Body of pancreas (tissue), 4 donors: ENCODE measurements around the gene EOLA1. TPM values are rescaled to one million over a fixed set of nuclear protein-coding genes. Genes with fewer than 3 reads are reported as not detected.
"Not testable (repeated sequence)": the region's sequence is repeated elsewhere in the genome, so short reads cannot be mapped to it uniquely, and the experiment has no call there.

Source experiments
- ATAC-seq: fragments of 150-250 bp; one replicate; pipeline ENCODE4 v1.9.1; 2016
- DNase-seq, 4 donors: peaks; one replicate each; pipeline ENCODE4 v3.0.0-alpha.2; 2019
- H3K27ac ChIP-seq, 4 donors: fragments of 200-600 bp; sonication (generic); 1 replicate in 3 of 4; 2 replicates in 1 of 4; pipeline versions ENCODE4 v1.5.1 to v1.6.1; 2016 to 2019; ENCODE audit warnings: mild to moderate bottlenecking in 1 of 4, mixed read lengths in 1 of 4, moderate library complexity in 1 of 4
- H3K27me3 ChIP-seq, 2 donors: fragments of 200-600 bp; sonication (generic); one replicate each; pipeline ENCODE4 v1.6.0; 2016; ENCODE audit warnings: mild to moderate bottlenecking in 1 of 2
- H3K36me3 ChIP-seq, 2 donors: fragments of 200-600 bp; sonication (generic); replicated peaks in 1 of 2; 2 replicates each; pipeline ENCODE4 v1.5.1; 2016; ENCODE audit warnings: low read depth in 2 of 2; ENCODE audit not compliant: insufficient read depth in 1 of 2
- H3K4me1 ChIP-seq: fragments of 200-600 bp; sonication (generic); one replicate; pipeline ENCODE4 v1.6.0; 2016
- H3K4me3 ChIP-seq, 2 donors: fragments of 200-600 bp; sonication (generic); 1 replicate in 1 of 2; 2 replicates in 1 of 2; pipeline ENCODE4 v1.5.1; 2016 to 2019
- H3K9me3 ChIP-seq, 3 donors: fragments of 200-600 bp; sonication (generic); 1 replicate in 2 of 3; 2 replicates in 1 of 3; pipeline ENCODE4 v1.5.1; 2016
- CTCF ChIP-seq, 7 experiments: fragments of 450-650 bp in 4 of 7; fragments of 200-600 bp in 3 of 7; sonication (generic) in 3 of 7; IDR thresholded peaks; one replicate each; pipeline ENCODE4 v1.5.1; 2016 to 2019; ENCODE audit warnings: antibody characterized with exemption in 7 of 7
- POLR2A ChIP-seq, 3 donors: fragments of 450-650 bp; IDR thresholded peaks; one replicate each; pipeline ENCODE4 v1.6.1; 2016; ENCODE audit warnings: antibody characterized with exemption in 3 of 3, mild to moderate bottlenecking in 2 of 3
- WGBS, 2 donors: methylation state at CpG; one replicate each; pipeline ENCODE4 v1.1.5; 2017; 5-methylcytosine and 5-hydroxymethylcytosine counted together
- intact Hi-C: fragments of 100-400 bp; cut with DNase I; formaldehyde crosslinking; loops from one replicate; pipeline ENCODE4 v1.15.1; 2023
- total RNA-seq, 2 donors: library from RNA; depleted of rRNA; stranded (reverse); fragments of >200 nt; gene quantifications; one replicate each; pipeline ENCODE4 v1.1.0, GENCODE V29; 2016

EOLA1 gene
- total RNA-seq, 2 donors from 2014 or later: 7.8 to 8.2 TPM

GRCh38 chrX:149515954-149516602 is 24.7 kb upstream of the EOLA1 start:
- ATAC-seq (no peak), DNase-seq (no peak)
- peaks cover 5% of the 10 kb centered on the region for H3K4me1 ChIP-seq
- intact Hi-C loops: no loop called here
- H3K36me3 ChIP-seq: no peaks in the 10 kb centered on the region
- H3K9me3 ChIP-seq: no peaks in the 10 kb centered on the region
- H3K27me3 ChIP-seq: no peaks in the 10 kb centered on the region
- no peak overlapping the region for H3K27ac ChIP-seq
- WGBS, 2 donors: 37 to 63% methylated on average over 3 to 4 of the region's 4 CpGs
- H3K4me3 ChIP-seq: no peak overlapping the region
- TF ChIP-seq POLR2A (IDR thresholded peaks at IDR 0.05) (no peak), CTCF (IDR thresholded peaks at IDR 0.05) (no peak)

GRCh38 chrX:149516604-149517003 is 24.2 kb upstream of the EOLA1 start:
- 74 to 78% methylated on average over 2 of the region's 2 CpGs for WGBS, 2 donors
- Histone ChIP-seq H3K9me3 (no peaks in the 10 kb centered on the region), H3K36me3 (no peaks in the 10 kb centered on the region), H3K27me3 (no peaks in the 10 kb centered on the region), H3K4me3 (no peak overlapping the region), H3K27ac (no peak overlapping the region), H3K4me1 (peaks cover 5% of the 10 kb centered on the region)
- no peak for ATAC-seq
- TF ChIP-seq CTCF (IDR thresholded peaks at IDR 0.05): no peak
- no peak for TF ChIP-seq POLR2A (IDR thresholded peaks at IDR 0.05)
- intact Hi-C loops: no loop called here
- DNase-seq: no peak

DNA sequence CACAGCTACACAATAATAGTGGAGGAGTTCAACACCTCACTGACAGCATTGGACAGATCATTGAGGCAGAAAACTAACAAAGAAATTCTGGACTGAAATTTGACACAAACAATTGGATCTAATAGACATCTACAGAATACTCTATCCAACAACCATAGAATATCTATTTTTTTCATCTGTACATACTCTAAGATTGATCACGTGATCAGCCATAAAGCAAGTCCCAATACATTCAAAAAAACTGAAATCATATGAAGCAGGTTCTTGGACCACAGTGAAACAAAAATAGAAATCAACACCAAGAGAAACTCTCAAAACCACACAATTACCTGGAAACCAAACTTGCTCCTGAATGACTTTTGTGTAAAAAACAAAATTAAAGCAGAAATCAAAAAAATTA is 23.5 kb upstream of the EOLA1 start:
- Histone ChIP-seq H3K4me3 (no peak overlapping the region), H3K36me3 (no peaks in the 10 kb centered on the region), H3K4me1 (peaks cover 8% of the 10 kb centered on the region), H3K27me3 (no peaks in the 10 kb centered on the region), H3K27ac (no peak overlapping the region), H3K9me3 (no peaks in the 10 kb centered on the region)
- TF ChIP-seq POLR2A (IDR thresholded peaks at IDR 0.05): no peak
- no peak for TF ChIP-seq CTCF (IDR thresholded peaks at IDR 0.05)
- ATAC-seq (no peak), DNase-seq (no peak)
- 83 to 100% methylated on average over 1 of the region's 1 CpG for WGBS, 2 donors
- intact Hi-C loops: no loop called here

DNA sequence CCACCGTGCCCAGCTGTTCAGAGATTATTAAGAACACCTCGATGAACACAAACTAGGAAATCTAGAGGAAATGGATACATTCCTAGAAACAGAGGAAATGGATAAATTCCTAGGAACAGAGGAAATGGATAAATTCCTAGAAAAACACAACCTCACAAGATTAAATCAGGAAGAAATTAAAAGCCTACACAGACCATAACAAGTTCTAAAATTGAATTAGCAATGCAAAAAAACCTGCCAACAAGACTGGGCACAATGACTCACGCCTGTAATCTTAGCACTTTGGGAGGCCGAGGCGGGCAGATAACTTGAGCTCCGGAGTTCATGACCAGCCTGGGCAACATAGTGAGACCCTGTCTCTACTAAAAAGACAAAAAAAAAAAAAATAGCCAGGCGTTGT is 22.6 kb upstream of the EOLA1 start:
- WGBS, 2 donors: 60 to 87% methylated on average over 7 of the region's 7 CpGs
- TF ChIP-seq POLR2A (IDR thresholded peaks at IDR 0.05) (no peak), CTCF (IDR thresholded peaks at IDR 0.05) (no peak)
- H3K4me1 ChIP-seq: peaks cover 13% of the 10 kb centered on the region
- ATAC-seq: no peak
- intact Hi-C loops: no loop called here
- no peak overlapping the region for H3K27ac ChIP-seq
- H3K36me3 ChIP-seq: no peaks in the 10 kb centered on the region
- H3K9me3 ChIP-seq: no peaks in the 10 kb centered on the region
- H3K27me3 ChIP-seq: no peaks in the 10 kb centered on the region
- DNase-seq: no peak
- H3K4me3 ChIP-seq: no peak overlapping the region

GRCh38 chrX:149520636-149521277 is 20.1 kb upstream of the EOLA1 start:
- WGBS, 2 donors: 47 to 51% methylated on average over 3 of the region's 3 CpGs
- ATAC-seq, H3K27me3 ChIP-seq, H3K27ac ChIP-seq, H3K36me3 ChIP-seq, DNase-seq, H3K9me3 ChIP-seq, intact Hi-C loops, H3K4me3 ChIP-seq: not testable (repeated sequence)
- peaks cover 14% of the 10 kb centered on the region for H3K4me1 ChIP-seq
